Measurements from ENCODE around the gene RGCC. TPM values are rescaled to one million over a fixed set of nuclear protein-coding genes. Genes with fewer than 3 reads are reported as not detected.
"Not testable (repeated sequence)": the region's sequence is repeated elsewhere in the genome, so short reads cannot be mapped to it uniquely, and the experiment has no call there.

The RGCC gene
- polyA plus RNA-seq, 1 of the 3 experiments (the other 2 are of a cell fraction) = 0.05 TPM

- TF ChIP-seq GABPA (IDR thresholded peaks at IDR 0.05; ENCODE audit: low read depth) = no peak
Observed at GRCh38 chr13:41502673-41503072, 45.3 kb downstream of the RGCC start (continued).

- H3K4me1 ChIP-seq (ENCODE audit: control insufficient read depth in 1 of 2, insufficient read depth in 2 of 2, low read depth in 1 of 2, low read length in 1 of 2) = no peaks in the 10 kb centered on the region
- ChIA-PET POLR2A (no interaction called here), CTCF (no interaction called here)
- no peaks in the 10 kb centered on the region; the same call in 1 of the 2 replicates for H3K27me3 ChIP-seq (ENCODE audit: insufficient read depth)
- H2AFZ ChIP-seq (ENCODE audit: low read depth) = no peak overlapping the region
- no peaks in the 10 kb centered on the region for H3F3A ChIP-seq (replicated peaks; ENCODE audit: insufficient read depth)
- 22% methylated on average over 3 of the region's 3 CpGs for WGBS (ENCODE audit: low lambda C conversion rate)
- no peaks in the 10 kb centered on the region for H3K79me2 ChIP-seq (ENCODE audit: insufficient read depth)
- H3K9ac ChIP-seq = no peak overlapping the region
- H3K4me3 ChIP-seq (ENCODE audit: low read depth in 2 of 2, low read length in 1 of 2) = no peak overlapping the region
- DNase-seq = no peak
- TF ChIP-seq SMC3 (IDR thresholded peaks at IDR 0.05; ENCODE audit: low read depth, low read length) (no peak), USF1 (IDR thresholded peaks at IDR 0.05; ENCODE audit: borderline replicate concordance, low read depth) (no peak), YY1 (IDR thresholded peaks at IDR 0.05; ENCODE audit: low read depth) (no peak), RFX5 (IDR thresholded peaks at IDR 0.05; ENCODE audit: low read length) (no peak), TAF1 (IDR thresholded peaks at IDR 0.05; ENCODE audit: borderline replicate concordance, low read depth, low read length) (no peak), GATA2 (CRISPR knock-in tag; IDR thresholded peaks at IDR 0.05) (no peak), EP300 (IDR thresholded peaks at IDR 0.05; ENCODE audit: borderline replicate concordance in 1 of 2, low read depth in 1 of 2, low read length in 1 of 2) (no peak), MEF2A (IDR thresholded peaks at IDR 0.05; ENCODE audit: borderline replicate concordance, low read depth) (no peak), ELF1 (IDR thresholded peaks at IDR 0.05) (no peak)
- no peaks in the 10 kb centered on the region for H3K9me2 ChIP-seq
- no peaks in the 10 kb centered on the region for H3K9me3 ChIP-seq
- no peaks in the 10 kb centered on the region for H3K36me3 ChIP-seq (replicated peaks in 1 of 2; ENCODE audit: control insufficient read depth in 1 of 2, insufficient read depth in 2 of 2, low read length in 1 of 2)
- H4K20me1 ChIP-seq (ENCODE audit: insufficient read depth) = no peaks in the 10 kb centered on the region
- H3K4me2 ChIP-seq = no peak overlapping the region
- H3K27ac ChIP-seq (ENCODE audit: low read depth in 2 of 2, low read length in 1 of 2) = no peak overlapping the region
Observed at GRCh38 chr13:41503356-41503755, 46.0 kb downstream of the RGCC start.

GRCh38 chr13:41504657-41505056 lies 47.3 kb downstream of the RGCC start:
- H3K4me1 ChIP-seq (ENCODE audit: control insufficient read depth in 1 of 2, insufficient read depth in 2 of 2, low read depth in 1 of 2, low read length in 1 of 2); H3K79me2 ChIP-seq (ENCODE audit: insufficient read depth); POLR2A ChIA-PET; H3K4me3 ChIP-seq (ENCODE audit: low read depth in 2 of 2, low read length in 1 of 2); H3K9ac ChIP-seq; H4K20me1 ChIP-seq (ENCODE audit: insufficient read depth); H3K4me2 ChIP-seq; H2AFZ ChIP-seq (ENCODE audit: low read depth); H3K27ac ChIP-seq (ENCODE audit: low read depth in 2 of 2, low read length in 1 of 2); H3K9me3 ChIP-seq; H3F3A ChIP-seq (replicated peaks; ENCODE audit: insufficient read depth); H3K36me3 ChIP-seq (replicated peaks in 1 of 2; ENCODE audit: control insufficient read depth in 1 of 2, insufficient read depth in 2 of 2, low read length in 1 of 2); H3K9me2 ChIP-seq; DNase-seq; H3K27me3 ChIP-seq (ENCODE audit: insufficient read depth): not testable (repeated sequence)
- CTCF ChIA-PET = interaction anchor here (1.3 kb wide), 1 partner anchor 38 kb away, joined by 3 read pairs; no protein-coding TSS in a partner anchor

GRCh38 chr13:41505209-41505835 lies 48.0 kb downstream of the RGCC start:
- 65% methylated on average over 2 of the region's 2 CpGs for WGBS (ENCODE audit: low lambda C conversion rate)
- ChIA-PET POLR2A (interaction anchor here (0.7 kb wide), 1 partner anchor 21 kb away, joined by 3 read pairs; no protein-coding TSS in a partner anchor), CTCF (interaction anchor here (1.3 kb wide), 1 partner anchor 38 kb away, joined by 3 read pairs; no protein-coding TSS in a partner anchor)
- no peak for TF ChIP-seq POLR2AphosphoS5 (IDR thresholded peaks at IDR 0.05; ENCODE audit: low read depth, low read length)
- TF ChIP-seq TAF1 (IDR thresholded peaks at IDR 0.05; ENCODE audit: borderline replicate concordance, low read depth, low read length) = no peak
- TF ChIP-seq PBX3 (IDR thresholded peaks at IDR 0.05) = 0 out of 2 replicates have a peak, but pooled peaks have one; percentile 13
- 0 out of 2 replicates have a peak, but pooled peaks have one; percentile 28 for TF ChIP-seq FOSL2 (IDR thresholded peaks at IDR 0.05; ENCODE audit: borderline replicate concordance, low read depth)
- TF ChIP-seq TCF12 (IDR thresholded peaks at IDR 0.05) = peak; percentile 22; the same call in 1 of the 2 replicates
- H3F3A ChIP-seq (replicated peaks; ENCODE audit: insufficient read depth) = no peaks in the 10 kb centered on the region
- no peak overlapping the region for H3K4me3 ChIP-seq (ENCODE audit: low read depth in 2 of 2, low read length in 1 of 2)
- H4K20me1 ChIP-seq (ENCODE audit: insufficient read depth) = no peaks in the 10 kb centered on the region
- no peaks in the 10 kb centered on the region; the same call in 1 of the 2 replicates for H3K27me3 ChIP-seq (ENCODE audit: insufficient read depth)
- no peaks in the 10 kb centered on the region for H3K9me2 ChIP-seq
- H3K79me2 ChIP-seq (ENCODE audit: insufficient read depth) = no peaks in the 10 kb centered on the region
- H3K36me3 ChIP-seq (replicated peaks in 1 of 2; ENCODE audit: control insufficient read depth in 1 of 2, insufficient read depth in 2 of 2, low read length in 1 of 2) = no peaks in the 10 kb centered on the region
- no peaks in the 10 kb centered on the region for H3K9me3 ChIP-seq
- H3K4me1 ChIP-seq (ENCODE audit: control insufficient read depth in 1 of 2, insufficient read depth in 2 of 2, low read depth in 1 of 2, low read length in 1 of 2) = no peaks in the 10 kb centered on the region
- H2AFZ ChIP-seq (ENCODE audit: low read depth) = no peak overlapping the region
- no peak overlapping the region for H3K9ac ChIP-seq
- DNase-seq = no peak
- H3K27ac ChIP-seq (ENCODE audit: low read depth in 2 of 2, low read length in 1 of 2) = no peak overlapping the region
- H3K4me2 ChIP-seq = no peak overlapping the region
